ENCODE data around the gene GNA12. TPM values are rescaled to one million over a fixed set of nuclear protein-coding genes. Genes with fewer than 3 reads are reported as not detected.

Gene GNA12
- total RNA-seq, 2 experiments from 2014 or later = 23.6 to 23.7 TPM

DNA sequence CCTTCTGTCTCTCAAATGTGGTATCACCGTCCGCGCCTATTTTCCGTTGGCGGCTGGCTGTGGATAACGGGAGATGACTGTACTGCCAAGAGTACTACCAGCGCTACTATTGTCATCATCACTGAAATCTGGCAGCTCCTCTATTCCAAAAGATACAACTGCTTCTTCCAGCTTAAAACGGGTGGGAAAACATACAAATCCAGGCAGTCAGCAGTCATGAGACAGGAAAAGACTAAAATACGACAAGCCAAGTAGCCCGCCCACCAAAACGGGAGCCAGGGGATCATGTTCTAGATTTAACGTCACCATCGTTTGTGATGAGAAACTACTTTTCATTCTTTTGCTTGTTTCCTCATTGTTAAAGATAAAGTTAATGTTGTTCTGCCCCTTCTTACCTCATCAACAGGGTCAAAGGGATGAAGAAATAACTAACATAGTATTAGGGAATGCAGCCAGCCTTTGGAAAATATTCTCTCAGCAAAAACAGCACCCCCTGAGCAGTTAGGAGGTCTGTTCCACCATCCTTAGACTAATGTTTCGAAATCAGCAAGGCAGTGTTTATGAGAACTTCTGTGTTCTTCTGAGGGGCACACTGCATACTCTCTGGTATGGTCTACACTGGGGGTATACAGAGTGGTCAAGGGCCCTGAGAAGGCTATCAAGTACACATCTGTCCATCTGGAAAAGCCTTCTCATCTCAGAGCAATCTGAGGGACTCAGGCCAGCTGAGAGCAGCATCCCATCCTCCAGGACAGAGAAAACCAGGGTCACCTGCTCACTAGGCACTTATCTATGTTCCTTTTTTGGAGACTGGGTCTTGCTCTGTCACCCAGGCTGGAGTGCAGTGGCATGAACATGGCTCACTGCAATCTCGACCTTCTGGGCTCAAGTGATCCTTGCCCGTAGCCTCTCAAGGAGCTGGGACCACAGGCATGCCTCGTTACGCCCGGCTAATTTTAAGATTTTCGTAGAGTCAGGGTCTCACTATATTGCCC, 47.5 kb downstream of the GNA12 start:
- H3K9me3 Mint-ChIP-seq = no peaks in the 10 kb centered on the region
- no peaks in the 10 kb centered on the region for H3K27me3 Mint-ChIP-seq
- intact Hi-C loops (cut with micrococcal nuclease) = no loop called here
- H3K36me3 Mint-ChIP-seq = peaks cover 29% of the 10 kb centered on the region
- ChIA-PET CTCF (no interaction called here), POLR2A (no interaction called here)
- H3K4me1 Mint-ChIP-seq (ENCODE audit: low read depth) = peaks cover 14% of the 10 kb centered on the region
- no peak for DNase-seq
- H3K4me3 Mint-ChIP-seq = no peak overlapping the region
- no peak overlapping the region for H3K27ac Mint-ChIP-seq

DNA sequence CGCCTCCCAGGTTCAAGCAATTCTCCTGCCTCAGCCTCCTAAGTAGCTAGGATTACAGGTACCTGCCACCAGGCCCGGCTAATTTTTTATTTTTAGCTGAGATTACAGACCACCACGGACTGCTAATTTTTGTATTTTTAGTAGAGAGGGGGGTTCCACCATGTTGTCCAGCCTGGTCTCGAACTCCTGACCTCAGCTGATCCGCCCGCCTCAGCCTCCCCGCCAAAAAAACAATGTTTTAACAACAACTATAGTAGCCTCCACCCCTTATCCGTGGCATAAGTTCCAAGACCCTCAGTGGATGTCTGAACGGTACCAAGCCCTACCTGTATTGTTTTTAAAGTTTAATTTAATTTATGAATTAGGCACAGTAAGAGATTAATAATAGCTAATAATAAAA, 48.2 kb downstream of the GNA12 start:
- no peak for DNase-seq
- Mint-ChIP-seq H3K9me3 (no peaks in the 10 kb centered on the region), H3K36me3 (peaks cover 30% of the 10 kb centered on the region), H3K27ac (no peak overlapping the region), H3K4me3 (no peak overlapping the region), H3K4me1 (ENCODE audit: low read depth) (peaks cover 6% of the 10 kb centered on the region), H3K27me3 (no peaks in the 10 kb centered on the region)
- intact Hi-C loops (cut with micrococcal nuclease) = no loop called here
- ChIA-PET POLR2A (no interaction called here), CTCF (no interaction called here)

- no peak overlapping the region for H3K27ac Mint-ChIP-seq
Measured at GRCh38 chr7:2794836-2795636, 49.1 kb downstream of the GNA12 start.

DNA sequence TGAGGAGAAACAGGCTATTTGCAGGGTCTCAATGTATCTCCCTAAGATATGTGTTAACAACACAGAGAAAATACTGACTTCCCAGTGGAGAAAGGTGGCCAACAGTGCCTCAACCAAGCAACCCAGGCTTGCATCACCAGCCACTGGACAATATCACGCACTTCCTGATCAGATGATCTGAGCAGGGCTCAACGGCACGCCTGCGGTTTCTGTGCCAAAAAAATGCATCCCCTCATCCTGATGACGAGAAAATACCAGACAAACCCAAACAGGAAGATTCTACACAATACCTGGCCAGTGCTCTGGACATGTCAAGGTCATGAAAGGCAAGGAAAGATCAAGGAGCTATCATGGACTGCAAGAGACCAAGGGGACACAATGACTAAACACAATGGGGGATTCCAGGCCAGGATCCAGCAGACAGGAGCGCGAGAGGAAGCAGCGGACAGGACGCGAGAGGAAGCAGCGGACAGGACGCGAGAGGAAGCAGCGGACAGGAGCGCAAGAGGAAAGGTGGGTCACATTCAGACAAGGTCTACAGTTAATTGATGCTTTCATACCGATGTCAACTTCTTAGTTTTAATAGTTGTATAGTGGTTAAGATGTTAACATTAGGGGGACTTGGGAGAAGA, 51.1 kb downstream of the GNA12 start:
- Mint-ChIP-seq H3K36me3 (peaks cover 38% of the 10 kb centered on the region), H3K9me3 (no peaks in the 10 kb centered on the region), H3K27ac (no peak overlapping the region), H3K27me3 (no peaks in the 10 kb centered on the region), H3K4me3 (no peak overlapping the region), H3K4me1 (ENCODE audit: low read depth) (no peaks in the 10 kb centered on the region)
- intact Hi-C loops (cut with micrococcal nuclease) = no loop called here
- CTCF ChIA-PET = no interaction called here
- POLR2A ChIA-PET = no interaction called here
- no peak for DNase-seq

More at GRCh38 chr7:2794836-2795636, 49.1 kb downstream of the GNA12 start:
- DNase-seq = no peak
- intact Hi-C loops (cut with micrococcal nuclease) = no loop called here
- Mint-ChIP-seq H3K4me1 (ENCODE audit: low read depth) (peaks cover 2% of the 10 kb centered on the region), H3K9me3 (no peaks in the 10 kb centered on the region), H3K27me3 (no peaks in the 10 kb centered on the region), H3K4me3 (no peak overlapping the region), H3K36me3 (peaks cover 31% of the 10 kb centered on the region)
- ChIA-PET CTCF (interaction anchor here (0.6 kb wide), 2 partner anchors 64 to 326 kb away, joined by 3 read pairs; no protein-coding TSS in a partner anchor), POLR2A (no interaction called here)

DNA sequence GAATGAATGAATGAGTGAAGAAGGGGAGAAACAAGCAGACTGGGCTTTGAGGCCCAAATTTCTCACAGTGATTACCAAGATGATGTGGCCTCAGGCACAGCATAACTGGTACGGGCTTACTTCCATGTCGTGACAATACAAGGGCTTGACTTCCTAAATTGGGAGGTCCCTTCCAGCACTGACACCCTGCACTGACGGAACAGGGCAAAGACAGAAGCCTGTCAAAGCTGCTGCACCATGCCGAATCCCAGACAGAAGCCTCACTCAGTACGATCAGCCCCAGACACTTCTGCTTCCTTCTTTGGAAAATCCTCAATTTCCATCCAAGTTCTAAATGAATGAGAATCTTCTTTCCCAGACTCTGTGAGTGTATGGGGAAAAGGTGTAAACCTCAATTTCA, 51.9 kb downstream of the GNA12 start:
- H3K27ac Mint-ChIP-seq = no peak overlapping the region
- H3K27me3 Mint-ChIP-seq = no peaks in the 10 kb centered on the region
- H3K9me3 Mint-ChIP-seq = no peaks in the 10 kb centered on the region
- no peaks in the 10 kb centered on the region for H3K4me1 Mint-ChIP-seq (ENCODE audit: low read depth)
- POLR2A ChIA-PET = no interaction called here
- no peak overlapping the region for H3K4me3 Mint-ChIP-seq
- intact Hi-C loops (cut with micrococcal nuclease) = no loop called here
- peaks cover 38% of the 10 kb centered on the region for H3K36me3 Mint-ChIP-seq
- CTCF ChIA-PET = no interaction called here
- no peak for DNase-seq

DNA sequence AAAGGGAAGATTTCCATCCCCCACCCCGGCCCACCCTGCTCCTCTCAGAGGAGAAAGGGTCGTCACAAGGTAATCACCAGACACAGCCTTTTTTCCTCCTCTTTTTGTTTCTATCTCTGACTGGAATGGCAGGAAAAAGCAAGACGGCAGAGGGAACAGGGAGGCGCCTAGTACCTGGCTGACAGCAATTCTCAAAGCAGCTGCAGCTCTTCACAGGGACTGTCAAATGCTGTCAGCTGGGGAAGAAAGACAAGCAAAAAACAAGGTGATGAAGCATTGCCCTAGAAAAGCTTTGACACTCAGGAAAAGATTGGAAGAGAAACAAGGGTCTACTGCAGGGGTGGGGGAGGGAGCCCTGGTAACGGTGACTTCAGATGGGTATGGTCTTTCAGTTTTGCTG, 52.7 kb downstream of the GNA12 start:
- Mint-ChIP-seq H3K9me3 (no peaks in the 10 kb centered on the region), H3K27me3 (no peaks in the 10 kb centered on the region), H3K4me1 (ENCODE audit: low read depth) (no peaks in the 10 kb centered on the region), H3K36me3 (peaks cover 38% of the 10 kb centered on the region), H3K27ac (no peak overlapping the region), H3K4me3 (no peak overlapping the region)
- ChIA-PET CTCF (no interaction called here), POLR2A (no interaction called here)
- intact Hi-C loops (cut with micrococcal nuclease) = no loop called here
- no peak for DNase-seq

DNA sequence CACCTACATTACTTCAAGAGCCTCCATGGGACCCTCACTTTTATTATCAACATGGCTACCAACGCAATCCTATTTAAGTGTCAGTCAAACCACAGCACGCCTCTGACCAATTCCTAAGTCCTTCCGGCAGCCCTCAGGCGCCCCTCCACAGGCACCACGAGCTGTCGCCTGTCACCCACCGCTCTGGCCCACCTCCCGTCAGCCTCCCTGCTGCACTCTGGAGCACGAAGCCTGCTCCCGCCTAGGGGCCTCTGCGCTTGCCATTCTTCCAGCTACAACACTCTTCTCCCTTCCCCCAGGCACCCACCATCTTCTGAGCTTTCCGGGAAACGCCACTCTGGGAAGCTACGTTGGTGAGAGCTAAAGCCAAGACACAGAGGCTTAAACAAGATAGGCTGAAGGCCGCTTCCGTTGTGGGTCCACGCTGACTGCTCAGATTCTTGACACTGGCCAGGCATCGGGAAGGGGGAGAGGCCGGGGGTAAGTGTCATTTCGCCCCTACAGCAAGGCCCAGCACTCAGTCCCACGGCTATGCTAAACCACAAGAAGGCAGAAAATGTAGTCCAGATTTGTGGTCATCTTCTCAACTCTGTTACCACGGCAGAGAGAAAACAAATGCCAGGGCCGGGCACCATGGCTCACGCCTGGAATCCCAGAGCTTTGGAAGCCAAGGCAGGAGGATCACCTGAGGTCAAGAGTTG, 56.7 kb downstream of the GNA12 start:
- H3K36me3 Mint-ChIP-seq = peaks cover 24% of the 10 kb centered on the region
- H3K4me3 Mint-ChIP-seq = no peak overlapping the region
- H3K27ac Mint-ChIP-seq = no peak overlapping the region
- ChIA-PET CTCF (interaction anchor here (1.4 kb wide), 1 partner anchor 15 kb away, joined by 3 read pairs; no protein-coding TSS in a partner anchor), POLR2A (no interaction called here)
- peaks cover 12% of the 10 kb centered on the region for H3K4me1 Mint-ChIP-seq (ENCODE audit: low read depth)
- DNase-seq = no peak
- intact Hi-C loops (cut with micrococcal nuclease) = no loop called here
- no peaks in the 10 kb centered on the region for H3K9me3 Mint-ChIP-seq
- H3K27me3 Mint-ChIP-seq = no peaks in the 10 kb centered on the region

GRCh38 chr7:2786607-2787116, 57.4 kb downstream of the GNA12 start:
- Mint-ChIP-seq H3K27me3 (no peaks in the 10 kb centered on the region), H3K9me3 (no peaks in the 10 kb centered on the region), H3K4me1 (ENCODE audit: low read depth) (peaks cover 18% of the 10 kb centered on the region), H3K4me3 (no peak overlapping the region), H3K36me3 (peaks cover 20% of the 10 kb centered on the region), H3K27ac (no peak overlapping the region)
- intact Hi-C loops (cut with micrococcal nuclease) = no loop called here
- ChIA-PET POLR2A (no interaction called here), CTCF (interaction anchor here (0.9 kb wide), 1 partner anchor 67 kb away, joined by 4 read pairs; no protein-coding TSS in a partner anchor)
- no peak for DNase-seq

- Mint-ChIP-seq H3K4me3 (no peak overlapping the region), H3K9me3 (no peaks in the 10 kb centered on the region), H3K36me3 (peaks cover 18% of the 10 kb centered on the region), H3K27me3 (no peaks in the 10 kb centered on the region), H3K4me1 (ENCODE audit: low read depth) (peaks cover 21% of the 10 kb centered on the region), H3K27ac (no peak overlapping the region)
- DNase-seq = no peak
- ChIA-PET CTCF (interaction anchor here (1.2 kb wide), 1 partner anchor 69 kb away, joined by 3 read pairs; no protein-coding TSS in a partner anchor), POLR2A (interaction anchor here (1.1 to 1.3 kb wide), 2 partner anchors 9 to 27 kb away, joined by 3 to 4 read pairs; no protein-coding TSS in a partner anchor)
- intact Hi-C loops (cut with micrococcal nuclease) = no loop called here
Measured at GRCh38 chr7:2785071-2785500, 59.0 kb downstream of the GNA12 start.

GRCh38 chr7:2782565-2782964, 61.5 kb downstream of the GNA12 start:
- H3K27ac Mint-ChIP-seq = peak overlapping the region; percentile 82
- intact Hi-C loops (cut with micrococcal nuclease) = loop anchor here (1.0 kb wide), 2 partner anchors 9 to 24 kb away; no protein-coding TSS in a partner anchor
- peaks cover 24% of the 10 kb centered on the region for H3K4me1 Mint-ChIP-seq (ENCODE audit: low read depth)
- ChIA-PET POLR2A (no interaction called here), CTCF (no interaction called here)
- peak; percentile 56 for DNase-seq
- peaks cover 12% of the 10 kb centered on the region for H3K36me3 Mint-ChIP-seq
- no peaks in the 10 kb centered on the region for H3K9me3 Mint-ChIP-seq
- H3K27me3 Mint-ChIP-seq = no peaks in the 10 kb centered on the region
- no peak overlapping the region for H3K4me3 Mint-ChIP-seq

GRCh38 chr7:2782121-2782520, 62.0 kb downstream of the GNA12 start:
- CTCF ChIA-PET = no interaction called here

More at GRCh38 chr7:2782121-2782520, 62.0 kb downstream of the GNA12 start:
- DNase-seq = no peak
- H3K27ac Mint-ChIP-seq = peak overlapping the region; percentile 82
- intact Hi-C loops (cut with micrococcal nuclease) = loop anchor here (1.0 kb wide), 2 partner anchors 9 to 24 kb away; no protein-coding TSS in a partner anchor
- H3K27me3 Mint-ChIP-seq = no peaks in the 10 kb centered on the region
- H3K4me3 Mint-ChIP-seq = no peak overlapping the region
- POLR2A ChIA-PET = no interaction called here
- H3K4me1 Mint-ChIP-seq (ENCODE audit: low read depth) = peaks cover 24% of the 10 kb centered on the region
- H3K36me3 Mint-ChIP-seq = peaks cover 12% of the 10 kb centered on the region
- H3K9me3 Mint-ChIP-seq = no peaks in the 10 kb centered on the region
